GM18867 (cell line): Measurements from ENCODE around the gene RPS19BP1.
"Not testable (repeated sequence)": the region's sequence is repeated elsewhere in the genome, so short reads cannot be mapped to it uniquely, and the experiment has no call there.

Experiments used
- ATAC-seq: cut with Tn5 transposase; IDR thresholded peaks from one replicate; pipeline ENCODE4 v1.9.1; 2021; ENCODE audit warnings: mild to moderate bottlenecking, moderate library complexity; ENCODE audit not compliant: unreplicated experiment

Gene RPS19BP1

GRCh38 chr22:39514373-39514973, 18.1 kb downstream of the RPS19BP1 start:
- no peak for ATAC-seq

GRCh38 chr22:39513791-39514190, 18.8 kb downstream of the RPS19BP1 start:
- no peak for ATAC-seq

- ATAC-seq: no peak
These were observed 20.5 kb downstream of the RPS19BP1 start for GRCh38 chr22:39512026-39512425.

GRCh38 chr22:39511226-39511625, 21.3 kb downstream of the RPS19BP1 start:
- no peak for ATAC-seq

GRCh38 chr22:39510529-39511149, 21.9 kb downstream of the RPS19BP1 start:
- ATAC-seq: no peak

GRCh38 chr22:39508393-39508792, 24.2 kb downstream of the RPS19BP1 start:
- no peak for ATAC-seq

- not testable (repeated sequence) for ATAC-seq
These were observed 25.5 kb downstream of the RPS19BP1 start for GRCh38 chr22:39507021-39507420.

GRCh38 chr22:39504071-39504470, 28.5 kb downstream of the RPS19BP1 start:
- no peak for ATAC-seq

- ATAC-seq: no peak
These were observed 28.9 kb downstream of the RPS19BP1 start for GRCh38 chr22:39503630-39504029.

GRCh38 chr22:39502789-39503409, 29.6 kb downstream of the RPS19BP1 start:
- no peak for ATAC-seq

GRCh38 chr22:39502109-39502788, 30.3 kb downstream of the RPS19BP1 start, which contains the start of gene MIEF1:
TSS of gene MIEF1 (plus strand) at chr22:39502290. CDS start at chr22:39511295, 9,005 bp downstream.
- ATAC-seq: peak; percentile 89

- ATAC-seq: no peak
These were observed 30.9 kb downstream of the RPS19BP1 start for GRCh38 chr22:39501644-39502108.

- no peak for ATAC-seq
These were observed 32.4 kb downstream of the RPS19BP1 start for GRCh38 chr22:39500101-39500500.

- no peak for ATAC-seq
These were observed 33.7 kb downstream of the RPS19BP1 start for GRCh38 chr22:39498802-39499201.

- ATAC-seq: no peak
These were observed 34.2 kb downstream of the RPS19BP1 start for GRCh38 chr22:39498368-39498767.

- no peak for ATAC-seq
These were observed 35.1 kb downstream of the RPS19BP1 start for GRCh38 chr22:39497429-39497828.

GRCh38 chr22:39496131-39496838, 36.3 kb downstream of the RPS19BP1 start:
- peak; percentile 58 for ATAC-seq

GRCh38 chr22:39494471-39495120, 38.0 kb downstream of the RPS19BP1 start:
- no peak for ATAC-seq

GRCh38 chr22:39493759-39494158, 38.8 kb downstream of the RPS19BP1 start:
- ATAC-seq: no peak

GRCh38 chr22:39492186-39492585, 40.4 kb downstream of the RPS19BP1 start:
- ATAC-seq: no peak
